Fibroblast of skin of scalp (primary cell): Measurements from ENCODE around the gene GRK2. TPM values are rescaled to one million over a fixed set of nuclear protein-coding genes. Genes with fewer than 3 reads are reported as not detected.
A peak's percentile ranks its signal among the peaks of the same experiment; 100 is the strongest.
"Not testable (repeated sequence)": the region's sequence is repeated elsewhere in the genome, so short reads cannot be mapped to it uniquely, and the experiment has no call there.

Source experiments
- DNase-seq: peaks from one replicate; pipeline ENCODE4 v3.0.0-alpha.2; 2013
- polyA plus RNA-seq, 2 experiments: library from polyadenylated mRNA; unstranded; fragments of 120-200 nt; gene quantifications; one replicate each; pipeline ENCODE4 v1.2.1, GENCODE V29; 2013; ENCODE audit not compliant: insufficient read length in 2 of 2

The GRK2 gene
- 51.0 TPM for polyA plus RNA-seq (2013, experiment 1 of 2; ENCODE audit: insufficient read length)
- polyA plus RNA-seq (2013, experiment 2 of 2; ENCODE audit: insufficient read length) = 45.6 TPM

GRCh38 chr11:67266449-67267187 is at the start of gene GRK2:
Gene GRK2 (plus strand): TSS chr11:67266473. CDS start chr11:67266700, 227 bp downstream.
- DNase-seq = peak; percentile 47

GRCh38 chr11:67227726-67228125 is 38.5 kb upstream of the GRK2 start:
- DNase-seq = no peak

- DNase-seq = no peak
Measured at GRCh38 chr11:67230406-67230805, 35.9 kb upstream of the GRK2 start.

DNA sequence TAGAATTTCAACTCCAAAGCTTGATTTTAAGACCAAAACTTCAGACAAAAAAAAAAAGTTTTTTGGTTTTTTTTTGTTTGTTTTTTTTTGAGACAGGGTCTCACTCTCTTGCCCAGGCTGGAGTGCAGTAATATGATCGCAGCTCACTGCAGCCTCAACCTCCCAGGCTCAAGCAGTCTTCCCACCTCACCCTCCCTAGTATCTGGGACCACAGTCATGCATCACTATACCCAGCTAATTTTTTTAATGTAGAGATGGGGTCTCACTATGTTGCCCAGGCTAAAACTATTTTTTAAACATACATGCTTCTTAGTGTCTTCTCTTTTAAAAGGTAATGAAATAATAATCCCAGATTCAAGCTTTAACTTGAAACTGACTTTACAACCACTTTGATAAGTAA is 35.4 kb upstream of the GRK2 start:
- DNase-seq = no peak

DNA sequence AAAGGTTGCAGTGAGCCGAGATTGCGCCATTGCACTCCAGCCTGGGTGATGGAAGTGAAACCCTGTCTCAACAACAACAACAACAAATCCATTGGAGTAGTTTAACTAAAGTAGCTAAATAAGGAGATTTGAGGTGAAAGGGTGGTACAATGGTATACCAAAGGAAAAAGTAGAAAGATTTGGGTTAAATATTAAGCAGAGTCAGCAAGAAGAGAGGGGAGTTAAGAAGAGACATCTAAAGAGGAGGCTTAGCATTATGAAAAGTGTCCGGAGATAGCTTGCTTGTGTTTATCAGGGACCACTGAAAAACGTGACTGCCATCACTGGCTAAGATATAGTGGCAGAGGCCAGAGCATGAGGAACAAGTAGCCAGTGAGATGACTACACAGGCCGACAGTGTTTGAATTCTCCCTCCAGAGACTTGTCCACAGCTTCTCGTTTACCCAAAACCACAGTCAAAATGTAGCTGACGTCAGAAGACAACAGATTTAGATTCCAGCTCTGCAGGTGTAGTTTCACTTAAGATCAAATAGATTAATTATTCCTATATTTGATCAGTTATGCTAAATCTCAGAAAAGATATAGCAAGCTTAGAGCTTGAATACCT is 32.6 kb upstream of the GRK2 start:
- no peak for DNase-seq

- DNase-seq = not testable (repeated sequence)
Measured at GRCh38 chr11:67234571-67234970, 31.7 kb upstream of the GRK2 start.

- DNase-seq = no peak
Measured at GRCh38 chr11:67237574-67237973, 28.7 kb upstream of the GRK2 start.

- DNase-seq = no peak
Measured at GRCh38 chr11:67238894-67239782, 27.1 kb upstream of the GRK2 start.

DNA sequence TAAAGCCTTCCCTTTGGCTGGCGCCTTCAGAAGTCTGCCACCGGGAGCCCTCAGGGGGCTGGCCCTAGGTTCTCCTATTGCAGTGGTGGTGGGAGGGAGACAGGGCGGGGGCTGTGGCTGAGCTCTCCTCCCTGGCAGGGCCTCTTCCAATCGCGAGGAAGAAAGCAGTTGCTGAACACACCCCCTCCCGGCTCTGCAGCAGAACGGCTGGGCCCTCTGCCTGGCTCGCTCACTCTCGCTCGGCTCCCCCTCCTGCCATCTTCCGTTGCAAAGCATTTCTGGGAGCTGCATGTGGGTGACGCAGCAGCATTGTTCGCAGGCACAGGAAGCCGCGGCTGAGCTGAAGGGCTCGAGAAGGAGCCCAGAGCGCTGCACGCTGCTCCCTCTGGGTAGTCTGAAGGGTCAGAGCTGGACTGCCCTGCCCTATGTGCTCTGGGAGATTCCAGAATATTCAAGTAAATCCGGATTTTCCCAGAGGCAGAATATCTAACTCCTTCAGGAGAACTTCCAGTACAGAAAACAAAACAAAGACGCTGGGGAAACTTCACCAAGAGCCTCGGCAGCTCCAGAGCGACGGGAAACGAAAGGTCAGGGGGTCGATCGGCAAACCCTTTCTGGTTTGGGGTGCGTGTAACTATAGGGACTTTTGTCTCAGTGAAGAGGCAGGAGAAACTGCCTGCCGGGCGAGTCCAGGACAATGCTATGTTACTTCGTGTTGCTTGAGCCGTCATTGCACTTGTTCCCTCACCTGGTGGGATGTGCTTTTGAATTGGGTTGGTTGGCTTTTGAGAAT is 26.3 kb upstream of the GRK2 start:
- peak; percentile 98 for DNase-seq

- peak; percentile 63 for DNase-seq
Measured at GRCh38 chr11:67240576-67241389, 25.5 kb upstream of the GRK2 start.

DNA sequence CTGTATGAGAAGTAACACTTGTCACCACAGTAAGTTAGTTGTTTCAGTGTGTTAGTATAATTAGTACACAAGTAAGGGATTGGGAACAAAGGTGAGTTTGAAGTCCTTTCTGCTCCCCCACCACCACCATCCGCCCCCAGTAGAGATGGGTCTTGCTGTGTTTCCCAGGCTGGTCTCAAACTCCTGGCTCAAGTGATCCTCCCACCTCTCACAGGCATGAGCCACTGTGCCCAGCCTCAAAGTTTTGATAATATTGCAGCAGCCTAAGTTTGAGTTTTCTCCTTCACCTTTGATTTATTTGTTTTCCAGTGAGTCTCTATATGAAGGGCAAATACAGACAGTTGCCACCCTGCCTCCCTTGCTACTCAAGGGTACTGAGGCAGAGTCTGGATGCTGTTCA is 23.7 kb upstream of the GRK2 start:
- DNase-seq = no peak

- DNase-seq = no peak
Measured at GRCh38 chr11:67243051-67243450, 23.2 kb upstream of the GRK2 start.

DNA sequence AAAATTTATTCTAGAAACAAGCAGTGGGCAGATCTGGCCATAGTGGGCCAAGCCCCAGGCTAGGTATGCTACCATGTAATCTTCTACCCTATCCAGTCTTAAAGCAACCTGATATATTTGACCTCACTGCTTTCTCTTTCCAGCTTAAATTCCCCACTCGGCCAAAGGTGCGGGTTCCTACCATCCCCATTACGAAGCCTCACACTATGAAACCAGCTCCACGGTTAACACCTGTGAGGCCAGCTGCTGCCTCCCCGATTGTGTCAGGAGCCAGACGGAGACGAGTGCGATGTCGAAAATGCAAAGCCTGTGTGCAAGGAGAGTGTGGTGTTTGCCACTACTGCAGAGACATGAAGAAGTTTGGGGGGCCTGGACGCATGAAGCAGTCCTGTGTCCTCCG is 21.2 kb upstream of the GRK2 start:
- no peak for DNase-seq

DNA sequence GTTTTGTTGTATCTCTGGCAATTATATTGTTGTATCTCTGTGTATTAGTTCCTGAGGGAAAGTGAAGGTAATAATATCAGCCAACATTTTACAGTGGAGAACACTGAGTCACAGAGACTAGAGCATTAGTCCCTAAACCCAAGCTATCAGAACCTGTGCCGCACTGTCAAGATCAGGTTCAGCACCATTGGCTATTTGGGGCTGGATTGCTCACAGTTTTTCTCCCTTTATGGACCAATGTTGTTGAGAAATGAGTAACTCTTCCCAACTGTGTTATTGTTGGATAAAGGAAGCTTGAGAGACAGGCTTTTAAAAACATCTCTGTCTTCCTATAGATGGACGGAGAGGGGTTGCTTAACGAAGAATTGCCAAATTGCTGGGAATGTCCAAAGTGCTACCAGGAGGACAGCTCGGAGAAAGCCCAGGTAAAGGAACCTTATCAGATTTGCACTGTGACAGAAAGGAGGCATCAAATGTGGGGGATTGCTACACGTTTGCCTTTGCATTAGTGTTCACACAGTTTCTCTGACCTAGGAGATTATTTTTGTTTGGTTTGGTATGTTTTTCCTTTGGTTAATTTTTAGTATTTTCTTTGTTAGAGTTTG is 18.2 kb upstream of the GRK2 start:
- no peak for DNase-seq

DNA sequence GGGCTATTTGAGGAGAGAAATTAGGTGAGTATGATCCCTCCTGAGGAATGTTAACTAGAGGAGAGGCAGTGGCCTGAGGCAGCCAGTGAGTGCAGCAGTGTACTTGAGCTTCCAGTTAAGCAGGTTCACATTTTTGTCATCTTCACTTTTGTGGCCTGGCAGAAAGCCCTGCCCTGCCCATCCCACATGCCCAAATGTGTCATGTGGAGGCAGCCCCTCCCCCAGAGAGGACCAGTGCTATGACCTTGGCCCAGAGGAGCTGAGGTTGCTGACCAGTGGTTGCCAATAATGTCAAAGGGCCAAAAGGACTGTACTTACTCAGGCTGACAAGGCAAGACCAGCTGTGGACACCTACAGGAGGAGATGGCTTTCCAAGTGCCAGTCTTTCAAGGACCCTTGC is 17.6 kb upstream of the GRK2 start:
- DNase-seq = no peak

DNA sequence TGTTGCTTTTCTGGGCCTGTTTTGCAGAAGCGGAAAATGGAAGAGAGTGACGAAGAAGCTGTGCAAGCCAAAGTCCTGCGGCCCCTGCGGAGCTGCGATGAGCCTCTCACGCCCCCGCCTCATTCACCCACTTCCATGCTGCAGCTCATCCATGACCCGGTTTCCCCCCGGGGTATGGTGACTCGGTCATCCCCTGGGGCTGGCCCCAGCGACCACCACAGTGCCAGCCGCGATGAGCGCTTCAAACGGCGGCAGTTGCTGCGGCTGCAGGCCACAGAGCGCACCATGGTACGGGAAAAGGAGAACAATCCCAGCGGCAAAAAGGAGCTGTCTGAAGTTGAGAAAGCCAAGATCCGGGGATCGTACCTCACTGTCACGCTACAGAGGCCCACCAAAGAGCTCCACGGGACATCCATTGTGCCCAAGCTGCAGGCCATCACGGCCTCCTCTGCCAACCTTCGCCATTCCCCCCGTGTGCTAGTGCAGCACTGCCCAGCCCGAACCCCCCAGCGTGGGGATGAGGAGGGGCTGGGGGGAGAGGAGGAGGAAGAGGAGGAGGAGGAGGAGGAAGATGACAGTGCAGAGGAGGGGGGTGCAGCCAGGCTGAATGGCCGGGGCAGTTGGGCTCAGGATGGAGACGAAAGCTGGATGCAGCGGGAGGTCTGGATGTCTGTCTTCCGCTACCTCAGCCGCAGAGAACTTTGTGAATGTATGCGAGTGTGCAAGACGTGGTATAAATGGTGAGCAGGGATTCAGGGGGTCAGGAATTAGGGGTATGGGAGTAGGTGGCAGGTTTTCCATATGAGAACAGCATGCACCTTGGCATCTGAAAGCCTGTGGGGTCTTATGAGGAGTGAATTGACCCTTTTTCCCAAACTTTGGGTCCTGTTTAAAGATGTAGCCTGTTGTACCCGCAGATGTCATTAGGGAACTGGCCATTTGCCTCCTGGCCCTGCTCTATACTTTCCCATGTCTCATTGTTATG is 15.9 kb upstream of the GRK2 start:
- DNase-seq = no peak

GRCh38 chr11:67251841-67252240 is 14.4 kb upstream of the GRK2 start:
- no peak for DNase-seq

DNA sequence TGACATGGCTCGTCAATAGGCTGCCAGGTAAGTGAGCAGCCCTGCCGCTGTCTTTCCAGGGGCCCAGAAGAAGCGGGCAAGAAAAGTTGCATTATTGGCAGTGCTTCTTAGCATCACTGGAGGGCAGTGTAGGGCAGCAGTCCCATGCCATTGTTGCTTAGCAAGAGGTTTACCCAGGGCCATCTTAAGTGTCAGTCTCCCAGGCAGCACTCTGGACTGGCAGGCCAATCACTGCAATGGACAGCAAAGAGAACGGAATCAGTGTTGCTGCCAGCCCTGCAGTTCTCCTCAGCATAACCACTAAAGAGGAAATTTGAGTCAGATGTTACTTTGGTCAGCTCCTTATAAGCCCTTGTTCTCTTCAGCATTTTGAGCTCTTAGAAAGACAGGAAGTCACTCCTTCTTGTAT is 13.4 kb upstream of the GRK2 start:
- peak; percentile 44 for DNase-seq

GRCh38 chr11:67253872-67254624 is 12.2 kb upstream of the GRK2 start:
- no peak for DNase-seq
